DOHH2 (cell line): ENCODE results near the gene ZNF879.

Source experiments
- H3F3A ChIP-seq: fragments of 200-600 bp; sonication (generic), shearing (Covaris generic); 2 replicates; pipeline ENCODE4 v1.6.0; 2016; ENCODE audit warnings: antibody characterized with exemption, mild to moderate bottlenecking; ENCODE audit not compliant: control insufficient read depth, insufficient read depth
- H3K27ac ChIP-seq: fragments of 200-600 bp; sonication (generic); 2 replicates; pipeline ENCODE4 v1.5.1; 2014; ENCODE audit warnings: low read depth, mild to moderate bottlenecking, low read length, moderate library complexity
- H3K27me3 ChIP-seq: fragments of 200-600 bp; sonication (generic); 2 replicates; pipeline ENCODE4 v1.6.1; 2014; ENCODE audit warnings: mild to moderate bottlenecking, low read length, mixed read lengths; ENCODE audit not compliant: control insufficient read depth
- H3K36me3 ChIP-seq: fragments of 200-600 bp; sonication (generic); 2 replicates; pipeline ENCODE4 v1.6.1; 2014; ENCODE audit warnings: mild to moderate bottlenecking, low read length, moderate library complexity, mixed read lengths; ENCODE audit not compliant: control insufficient read depth
- H3K4me1 ChIP-seq: fragments of 200-600 bp; sonication (generic); 2 replicates; pipeline ENCODE4 v1.6.1; 2014; ENCODE audit warnings: mild to moderate bottlenecking, low read length, mixed read lengths; ENCODE audit not compliant: control insufficient read depth
- H3K4me2 ChIP-seq: fragments of 200-600 bp; sonication (generic); 2 replicates; pipeline ENCODE4 v1.6.0; 2014; ENCODE audit warnings: mild to moderate bottlenecking, low read length, moderate library complexity
- H3K4me3 ChIP-seq: fragments of 200-600 bp; sonication (generic); 2 replicates; pipeline ENCODE4 v1.5.1; 2014; ENCODE audit warnings: mild to moderate bottlenecking, low read length, mixed read lengths
- H3K79me2 ChIP-seq: fragments of 200-600 bp; sonication (generic); 2 replicates; pipeline ENCODE4 v1.6.1; 2014; ENCODE audit warnings: mild to moderate bottlenecking, low read length, mixed read lengths; ENCODE audit not compliant: control insufficient read depth
- H3K9me2 ChIP-seq: fragments of 200-600 bp; sonication (generic); replicated peaks from 2 replicates; pipeline ENCODE4 v1.6.1; 2014; ENCODE audit warnings: mild to moderate bottlenecking, low read length, mixed read lengths; ENCODE audit not compliant: control insufficient read depth
- H3K9me3 ChIP-seq: fragments of 200-600 bp; sonication (generic); 2 replicates; pipeline ENCODE4 v1.6.1; 2014; ENCODE audit warnings: antibody characterized with exemption, low read length, mixed read lengths; ENCODE audit not compliant: control insufficient read depth, insufficient read depth
- H4K20me1 ChIP-seq: fragments of 200-600 bp; sonication (generic); 2 replicates; pipeline ENCODE4 v1.6.0; 2014; ENCODE audit warnings: low read depth, mild to moderate bottlenecking, antibody characterized with exemption, low read length, moderate library complexity; ENCODE audit not compliant: control insufficient read depth, insufficient read depth
- CTCF ChIP-seq: fragments of 200-600 bp; sonication (generic); IDR thresholded peaks from one replicate; pipeline ENCODE4 v1.5.1; 2014; ENCODE audit warnings: antibody characterized with exemption, mild to moderate bottlenecking, low read depth, low read length; ENCODE audit not compliant: poor library complexity, severe bottlenecking
- EZH2phosphoT487 ChIP-seq: fragments of 200-600 bp; sonication (generic); IDR thresholded peaks from 2 replicates; pipeline ENCODE4 v1.6.1; 2017; ENCODE audit warnings: borderline replicate concordance, mild to moderate bottlenecking, antibody characterized with exemption, low read length, moderate library complexity, mixed read lengths

The ZNF879 gene

DNA sequence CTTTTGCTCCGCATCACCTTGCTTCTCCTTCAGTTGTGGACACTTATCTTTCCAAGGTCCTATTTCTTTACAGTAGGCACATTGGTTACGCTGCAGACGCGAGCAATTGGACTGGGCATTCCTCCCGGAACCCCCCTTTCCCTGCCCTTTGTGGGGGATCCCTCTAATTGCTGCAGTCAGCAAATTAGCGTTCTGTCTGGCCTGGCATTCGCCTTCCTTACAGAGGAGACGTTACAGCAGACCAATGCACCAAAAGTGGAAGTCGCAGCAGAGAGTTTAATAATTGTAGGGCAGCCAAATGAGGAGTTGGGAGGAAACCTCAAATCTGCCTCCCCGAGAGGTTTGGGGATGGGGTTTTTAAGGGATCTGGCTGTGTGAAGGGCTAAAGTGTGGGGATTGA is 31.3 kb downstream of the ZNF879 start:
- TF ChIP-seq CTCF, result no peak
- TF ChIP-seq EZH2phosphoT487, result no peak
- H3K27ac ChIP-seq, result no peak overlapping the region
- no peak overlapping the region for H3K4me2 ChIP-seq
- no peak overlapping the region for H3K4me3 ChIP-seq
- H3K27me3 ChIP-seq, result no peaks in the 10 kb centered on the region
- no peaks in the 10 kb centered on the region for H4K20me1 ChIP-seq
- no peaks in the 10 kb centered on the region for H3F3A ChIP-seq
- H3K9me3 ChIP-seq, result peaks cover 6% of the 10 kb centered on the region; the same call in 1 of the 2 replicates
- H3K79me2 ChIP-seq, result no peaks in the 10 kb centered on the region
- H3K36me3 ChIP-seq, result no peaks in the 10 kb centered on the region
- H3K9me2 ChIP-seq, result no peaks in the 10 kb centered on the region
- H3K4me1 ChIP-seq, result peaks cover 2% of the 10 kb centered on the region; the same call in 1 of the 2 replicates

- Histone ChIP-seq H3K79me2 (no peaks in the 10 kb centered on the region), H3K4me3 (no peak overlapping the region), H3K27ac (no peak overlapping the region), H3K4me1 (peaks cover 4% of the 10 kb centered on the region; the same call in 1 of the 2 replicates), H4K20me1 (no peaks in the 10 kb centered on the region), H3K9me2 (no peaks in the 10 kb centered on the region), H3K36me3 (no peaks in the 10 kb centered on the region), H3K4me2 (no peak overlapping the region), H3F3A (no peaks in the 10 kb centered on the region), H3K27me3 (no peaks in the 10 kb centered on the region), H3K9me3 (peaks cover 9% of the 10 kb centered on the region; the same call in 1 of the 2 replicates)
- no peak for TF ChIP-seq CTCF
These were observed 31.8 kb downstream of the ZNF879 start for GRCh38 chr5:179055436-179055835.

GRCh38 chr5:179055841-179056240 is 32.2 kb downstream of the ZNF879 start:
- Histone ChIP-seq H3K9me3 (peaks cover 9% of the 10 kb centered on the region; the same call in 1 of the 2 replicates), H3K4me3 (no peak overlapping the region), H3K27ac (no peak overlapping the region), H3K36me3 (no peaks in the 10 kb centered on the region), H3K9me2 (no peaks in the 10 kb centered on the region), H4K20me1 (no peaks in the 10 kb centered on the region), H3K4me1 (peaks cover 4% of the 10 kb centered on the region; the same call in 1 of the 2 replicates), H3K79me2 (no peaks in the 10 kb centered on the region), H3K27me3 (no peaks in the 10 kb centered on the region), H3K4me2 (no peak overlapping the region), H3F3A (no peaks in the 10 kb centered on the region)
- TF ChIP-seq CTCF, result no peak
